KMS-11 (cell line): ENCODE data around the gene RAB31.

ENCODE experiments used
- H2AFZ ChIP-seq: fragments of 200-600 bp; sonication (generic); 2 replicates; pipeline ENCODE4 v1.6.1; 2016; ENCODE audit warnings: antibody characterized with exemption, mixed run types, low read depth
- H3K27ac ChIP-seq: fragments of 200-600 bp; sonication (generic); 2 replicates; pipeline ENCODE4 v1.6.1; 2016; ENCODE audit warnings: mild to moderate bottlenecking, mixed run types
- H3K27me3 ChIP-seq: fragments of 200-600 bp; sonication (generic); 2 replicates; pipeline ENCODE4 v1.6.1; 2017; ENCODE audit warnings: mild to moderate bottlenecking, low read depth, mixed run types, moderate library complexity; ENCODE audit not compliant: insufficient read depth
- H3K36me3 ChIP-seq: fragments of 200-600 bp; sonication (generic); 2 replicates; pipeline ENCODE4 v1.6.1; 2017; ENCODE audit warnings: mild to moderate bottlenecking, mixed run types; ENCODE audit not compliant: insufficient read depth
- H3K4me1 ChIP-seq: fragments of 200-600 bp; sonication (generic); 2 replicates; pipeline ENCODE4 v1.6.1; 2016; ENCODE audit warnings: mild to moderate bottlenecking, low read depth, mixed run types; ENCODE audit not compliant: poor library complexity, severe bottlenecking
- H3K4me2 ChIP-seq: fragments of 200-600 bp; sonication (generic); 2 replicates; pipeline ENCODE4 v1.7.0; 2016; ENCODE audit warnings: mild to moderate bottlenecking, mixed run types
- H3K4me3 ChIP-seq: fragments of 200-600 bp; sonication (generic); IDR thresholded peaks from 2 replicates; pipeline ENCODE4 v1.6.1; 2017; ENCODE audit warnings: low read depth, low read length, mixed read lengths; ENCODE audit not compliant: insufficient read depth
- H3K79me2 ChIP-seq: fragments of 200-600 bp; sonication (generic); 2 replicates; pipeline ENCODE4 v1.6.1; 2016; ENCODE audit warnings: low read depth, mixed run types; ENCODE audit not compliant: insufficient read depth
- H3K9ac ChIP-seq: fragments of 200-600 bp; sonication (generic); 2 replicates; pipeline ENCODE4 v1.6.1; 2016; ENCODE audit warnings: mild to moderate bottlenecking, mixed run types
- H4K20me1 ChIP-seq: fragments of 200-600 bp; sonication (generic); 2 replicates; pipeline ENCODE4 v1.6.1; 2016; ENCODE audit warnings: mild to moderate bottlenecking, mixed run types; ENCODE audit not compliant: insufficient read depth
- TF ChIP-seq, protein P1 (sequence below): fragments of 200-600 bp; sonication (generic); conservative IDR thresholded peaks from 2 replicates; pipeline ENCODE4 v1.6.1; 2017; ENCODE audit warnings: low read depth, mild to moderate bottlenecking, antibody characterized with exemption, low read length, moderate library complexity, mixed read lengths

Gene RAB31

DNA sequence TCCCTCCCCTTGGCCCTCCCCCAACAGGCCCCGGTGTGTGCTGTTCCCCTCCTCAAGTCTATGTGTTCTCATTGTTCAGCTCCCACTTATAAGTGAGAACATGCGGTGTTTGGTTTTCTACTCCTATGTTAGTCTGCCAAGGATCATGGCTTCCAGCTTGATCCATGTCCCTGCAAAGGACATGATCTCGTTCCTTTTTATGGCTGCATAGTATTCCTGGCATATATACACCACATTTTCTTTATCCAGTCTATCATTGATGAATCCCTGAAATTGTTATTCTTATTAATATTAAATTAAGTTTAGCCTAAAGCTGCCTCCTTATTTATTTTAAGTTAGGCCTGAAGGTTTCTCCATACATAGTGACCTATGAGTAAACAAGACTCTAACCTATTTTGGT is 18.8 kb upstream of the RAB31 start:
- Histone ChIP-seq H3K4me1 (peaks cover 53% of the 10 kb centered on the region), H2AFZ (no peak overlapping the region), H3K4me2 (no peak overlapping the region), H3K27ac (no peak overlapping the region), H3K27me3 (no peaks in the 10 kb centered on the region), H3K79me2 (no peaks in the 10 kb centered on the region), H3K4me3 (no peak overlapping the region), H4K20me1 (no peaks in the 10 kb centered on the region), H3K36me3 (no peaks in the 10 kb centered on the region), H3K9ac (no peak overlapping the region)
- TF ChIP-seq, protein P1, sequence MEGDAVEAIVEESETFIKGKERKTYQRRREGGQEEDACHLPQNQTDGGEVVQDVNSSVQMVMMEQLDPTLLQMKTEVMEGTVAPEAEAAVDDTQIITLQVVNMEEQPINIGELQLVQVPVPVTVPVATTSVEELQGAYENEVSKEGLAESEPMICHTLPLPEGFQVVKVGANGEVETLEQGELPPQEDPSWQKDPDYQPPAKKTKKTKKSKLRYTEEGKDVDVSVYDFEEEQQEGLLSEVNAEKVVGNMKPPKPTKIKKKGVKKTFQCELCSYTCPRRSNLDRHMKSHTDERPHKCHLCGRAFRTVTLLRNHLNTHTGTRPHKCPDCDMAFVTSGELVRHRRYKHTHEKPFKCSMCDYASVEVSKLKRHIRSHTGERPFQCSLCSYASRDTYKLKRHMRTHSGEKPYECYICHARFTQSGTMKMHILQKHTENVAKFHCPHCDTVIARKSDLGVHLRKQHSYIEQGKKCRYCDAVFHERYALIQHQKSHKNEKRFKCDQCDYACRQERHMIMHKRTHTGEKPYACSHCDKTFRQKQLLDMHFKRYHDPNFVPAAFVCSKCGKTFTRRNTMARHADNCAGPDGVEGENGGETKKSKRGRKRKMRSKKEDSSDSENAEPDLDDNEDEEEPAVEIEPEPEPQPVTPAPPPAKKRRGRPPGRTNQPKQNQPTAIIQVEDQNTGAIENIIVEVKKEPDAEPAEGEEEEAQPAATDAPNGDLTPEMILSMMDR: no peak

GRCh38 chr18:9690418-9691188 is 17.5 kb upstream of the RAB31 start:
- H3K79me2 ChIP-seq: no peaks in the 10 kb centered on the region
- peaks cover 53% of the 10 kb centered on the region for H3K4me1 ChIP-seq
- H3K27me3 ChIP-seq: no peaks in the 10 kb centered on the region
- TF ChIP-seq, protein P1: no peak
- H3K4me3 ChIP-seq: no peak overlapping the region
- H3K9ac ChIP-seq: 0 out of 2 replicates have a peak overlapping the region, but pooled peaks have one; percentile 5
- no peak overlapping the region for H2AFZ ChIP-seq
- no peaks in the 10 kb centered on the region for H4K20me1 ChIP-seq
- H3K27ac ChIP-seq: peak overlapping the region; percentile 68
- no peaks in the 10 kb centered on the region for H3K36me3 ChIP-seq
- H3K4me2 ChIP-seq: peak overlapping the region; percentile 66

DNA sequence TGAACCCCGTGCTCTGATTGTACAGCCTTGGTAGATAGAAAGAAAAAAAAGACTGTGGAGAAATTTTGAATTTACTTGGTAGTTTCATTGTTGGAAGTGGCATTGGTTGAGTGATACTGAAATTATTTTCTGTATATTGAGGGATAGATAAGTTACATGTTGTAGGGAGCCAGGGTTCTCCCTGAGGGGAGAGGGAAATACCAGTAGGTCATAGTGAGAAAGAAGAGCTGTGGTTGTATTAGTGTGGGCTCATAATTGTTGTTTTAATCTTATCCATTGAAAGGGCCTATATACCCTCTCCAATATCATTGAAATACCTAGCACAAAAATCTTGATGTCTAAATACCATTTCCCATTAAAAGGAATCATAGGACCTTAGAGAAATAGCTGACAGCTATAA is 16.9 kb upstream of the RAB31 start:
- peaks cover 56% of the 10 kb centered on the region for H3K4me1 ChIP-seq
- TF ChIP-seq, protein P1: no peak

GRCh38 chr18:9694174-9694573 is 13.9 kb upstream of the RAB31 start:
- no peak overlapping the region for H3K27ac ChIP-seq
- H4K20me1 ChIP-seq: no peaks in the 10 kb centered on the region
- TF ChIP-seq, protein P1: no peak
- H3K27me3 ChIP-seq: no peaks in the 10 kb centered on the region
- no peak overlapping the region for H2AFZ ChIP-seq
- no peaks in the 10 kb centered on the region for H3K36me3 ChIP-seq
- H3K79me2 ChIP-seq: no peaks in the 10 kb centered on the region
- no peak overlapping the region; the same call in 1 of the 2 replicates for H3K4me2 ChIP-seq
- no peak overlapping the region for H3K4me3 ChIP-seq
- H3K4me1 ChIP-seq: peaks cover 77% of the 10 kb centered on the region
- H3K9ac ChIP-seq: no peak overlapping the region

More for the DNA sequence above, 16.9 kb upstream of the RAB31 start:
- 0 out of 2 replicates have a peak overlapping the region, but pooled peaks have one; percentile 5 for H3K9ac ChIP-seq
- no peaks in the 10 kb centered on the region for H3K27me3 ChIP-seq
- no peak overlapping the region for H2AFZ ChIP-seq
- H3K79me2 ChIP-seq: no peaks in the 10 kb centered on the region
- no peak overlapping the region for H3K4me3 ChIP-seq
- H4K20me1 ChIP-seq: no peaks in the 10 kb centered on the region
- peak overlapping the region; percentile 66 for H3K4me2 ChIP-seq
- H3K36me3 ChIP-seq: no peaks in the 10 kb centered on the region
- peak overlapping the region; percentile 68 for H3K27ac ChIP-seq
